ENCODE measurements around the gene SPAG9.
A peak's percentile ranks its signal among the peaks of the same experiment; 100 is the strongest.

The SPAG9 gene

DNA sequence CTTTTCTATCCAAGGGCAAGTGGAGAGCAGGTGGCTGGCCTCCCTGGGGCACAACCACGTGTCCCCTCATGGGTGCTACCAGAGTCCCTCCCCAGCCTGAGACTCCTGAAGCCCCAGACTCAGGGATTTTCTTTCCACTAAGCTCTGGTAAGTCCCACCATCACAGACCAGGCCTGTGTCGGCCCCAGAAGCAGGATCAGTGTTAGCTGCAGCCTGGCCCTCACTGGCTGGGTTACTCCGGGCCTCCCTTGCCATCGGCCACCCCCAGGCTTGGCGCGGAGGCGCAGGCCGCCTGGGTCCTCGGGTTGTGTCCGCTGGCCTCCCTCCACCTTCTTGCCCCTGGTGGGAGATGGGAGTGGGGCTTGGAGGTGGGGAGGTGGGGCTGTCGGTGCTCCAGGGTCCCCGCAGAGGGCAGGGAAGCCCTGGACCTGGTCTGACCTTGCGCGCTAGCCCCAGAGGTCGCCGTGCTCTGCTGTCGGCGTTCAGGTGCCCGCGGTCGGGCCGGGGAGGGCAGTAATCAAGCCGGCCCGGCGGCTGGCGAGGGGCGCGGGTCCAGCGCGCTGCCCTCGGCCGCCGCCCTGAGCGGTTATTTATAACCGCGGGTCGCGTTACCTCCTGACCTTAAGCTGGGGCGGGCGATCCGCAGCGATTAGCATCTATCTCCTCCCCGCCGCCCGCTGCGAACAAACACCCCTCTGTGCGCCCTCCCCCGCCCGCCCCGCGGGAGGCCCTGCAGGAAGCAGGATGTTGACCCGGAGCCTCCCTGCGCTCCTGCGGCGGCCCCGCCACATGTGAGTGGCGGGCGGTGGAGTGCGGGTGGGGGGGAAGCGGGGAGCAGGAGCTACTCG lies 176.4 kb downstream of the SPAG9 start (continued):
- TF ChIP-seq, protein P1, sequence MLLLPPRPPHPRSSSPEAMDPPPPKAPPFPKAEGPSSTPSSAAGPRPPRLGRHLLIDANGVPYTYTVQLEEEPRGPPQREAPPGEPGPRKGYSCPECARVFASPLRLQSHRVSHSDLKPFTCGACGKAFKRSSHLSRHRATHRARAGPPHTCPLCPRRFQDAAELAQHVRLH (tag by site-specific recombination; IDR thresholded peaks at IDR 0.05) = no peak
- TF ChIP-seq ZNF221 (tag by site-specific recombination; IDR thresholded peaks at IDR 0.05; ENCODE audit: borderline replicate concordance) (no peak), ZSCAN23 (tag by site-specific recombination; IDR thresholded peaks at IDR 0.05) (no peak), KLF7 (tag by site-specific recombination; IDR thresholded peaks at IDR 0.05; ENCODE audit: borderline replicate concordance) (no peak; the same call in 1 of the 2 replicates), ZBTB8A (tag by site-specific recombination; IDR thresholded peaks at IDR 0.05) (peak; percentile 58), ZBTB7A (tag by site-specific recombination; IDR thresholded peaks at IDR 0.05; ENCODE audit: low read depth) (no peak; the same call in 1 of the 2 replicates), ZNF175 (tag by site-specific recombination; IDR thresholded peaks at IDR 0.05) (no peak), ZNF548 (tag by site-specific recombination; IDR thresholded peaks at IDR 0.05) (no peak), ZNF747 (tag by site-specific recombination; IDR thresholded peaks at IDR 0.05) (no peak), ZNF24 (tag by site-specific recombination; IDR thresholded peaks at IDR 0.05) (no peak), ZBTB48 (tag by site-specific recombination; IDR thresholded peaks at IDR 0.05) (no peak), ZNF654 (tag by site-specific recombination; IDR thresholded peaks at IDR 0.05; ENCODE audit: low read depth) (no peak), HOXA7 (CRISPR knock-in tag; IDR thresholded peaks at IDR 0.05; ENCODE audit: borderline replicate concordance) (no peak), ZBTB20 (tag by site-specific recombination; IDR thresholded peaks at IDR 0.05) (peak; percentile 46), ZNF433 (tag by site-specific recombination; IDR thresholded peaks at IDR 0.05; ENCODE audit: low read depth) (no peak), ZNF184 (tag by site-specific recombination; IDR thresholded peaks at IDR 0.05) (no peak), ZXDB (tag by site-specific recombination; IDR thresholded peaks at IDR 0.05) (peak; percentile 69), OVOL3 (tag by site-specific recombination; IDR thresholded peaks at IDR 0.05) (no peak), ZNF19 (tag by site-specific recombination; IDR thresholded peaks at IDR 0.05; ENCODE audit: low read depth) (no peak), YY1 (tag by site-specific recombination; IDR thresholded peaks at IDR 0.05) (no peak), ZNF776 (tag by site-specific recombination; IDR thresholded peaks at IDR 0.05; ENCODE audit: borderline replicate concordance) (no peak), ZNF37A (tag by site-specific recombination; IDR thresholded peaks at IDR 0.05) (no peak)
- TF ChIP-seq, protein P2, sequence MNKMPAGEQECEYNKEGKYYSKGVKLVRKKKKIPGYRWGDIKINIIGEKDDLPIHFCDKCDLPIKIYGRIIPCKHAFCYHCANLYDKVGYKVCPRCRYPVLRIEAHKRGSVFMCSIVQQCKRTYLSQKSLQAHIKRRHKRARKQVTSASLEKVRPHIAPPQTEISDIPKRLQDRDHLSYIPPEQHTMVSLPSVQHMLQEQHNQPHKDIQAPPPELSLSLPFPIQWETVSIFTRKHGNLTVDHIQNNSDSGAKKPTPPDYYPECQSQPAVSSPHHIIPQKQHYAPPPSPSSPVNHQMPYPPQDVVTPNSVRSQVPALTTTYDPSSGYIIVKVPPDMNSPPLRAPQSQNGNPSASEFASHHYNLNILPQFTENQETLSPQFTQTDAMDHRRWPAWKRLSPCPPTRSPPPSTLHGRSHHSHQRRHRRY (tag by site-specific recombination; IDR thresholded peaks at IDR 0.05) = no peak
- TF ChIP-seq, protein P3, sequence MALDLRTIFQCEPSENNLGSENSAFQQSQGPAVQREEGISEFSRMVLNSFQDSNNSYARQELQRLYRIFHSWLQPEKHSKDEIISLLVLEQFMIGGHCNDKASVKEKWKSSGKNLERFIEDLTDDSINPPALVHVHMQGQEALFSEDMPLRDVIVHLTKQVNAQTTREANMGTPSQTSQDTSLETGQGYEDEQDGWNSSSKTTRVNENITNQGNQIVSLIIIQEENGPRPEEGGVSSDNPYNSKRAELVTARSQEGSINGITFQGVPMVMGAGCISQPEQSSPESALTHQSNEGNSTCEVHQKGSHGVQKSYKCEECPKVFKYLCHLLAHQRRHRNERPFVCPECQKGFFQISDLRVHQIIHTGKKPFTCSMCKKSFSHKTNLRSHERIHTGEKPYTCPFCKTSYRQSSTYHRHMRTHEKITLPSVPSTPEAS (tag by site-specific recombination; IDR thresholded peaks at IDR 0.05) = no peak
- TF ChIP-seq, protein P4, sequence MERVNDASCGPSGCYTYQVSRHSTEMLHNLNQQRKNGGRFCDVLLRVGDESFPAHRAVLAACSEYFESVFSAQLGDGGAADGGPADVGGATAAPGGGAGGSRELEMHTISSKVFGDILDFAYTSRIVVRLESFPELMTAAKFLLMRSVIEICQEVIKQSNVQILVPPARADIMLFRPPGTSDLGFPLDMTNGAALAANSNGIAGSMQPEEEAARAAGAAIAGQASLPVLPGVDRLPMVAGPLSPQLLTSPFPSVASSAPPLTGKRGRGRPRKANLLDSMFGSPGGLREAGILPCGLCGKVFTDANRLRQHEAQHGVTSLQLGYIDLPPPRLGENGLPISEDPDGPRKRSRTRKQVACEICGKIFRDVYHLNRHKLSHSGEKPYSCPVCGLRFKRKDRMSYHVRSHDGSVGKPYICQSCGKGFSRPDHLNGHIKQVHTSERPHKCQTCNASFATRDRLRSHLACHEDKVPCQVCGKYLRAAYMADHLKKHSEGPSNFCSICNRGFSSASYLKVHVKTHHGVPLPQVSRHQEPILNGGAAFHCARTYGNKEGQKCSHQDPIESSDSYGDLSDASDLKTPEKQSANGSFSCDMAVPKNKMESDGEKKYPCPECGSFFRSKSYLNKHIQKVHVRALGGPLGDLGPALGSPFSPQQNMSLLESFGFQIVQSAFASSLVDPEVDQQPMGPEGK (tag by site-specific recombination; IDR thresholded peaks at IDR 0.05) = peak; percentile 63
- TF ChIP-seq, protein P5, sequence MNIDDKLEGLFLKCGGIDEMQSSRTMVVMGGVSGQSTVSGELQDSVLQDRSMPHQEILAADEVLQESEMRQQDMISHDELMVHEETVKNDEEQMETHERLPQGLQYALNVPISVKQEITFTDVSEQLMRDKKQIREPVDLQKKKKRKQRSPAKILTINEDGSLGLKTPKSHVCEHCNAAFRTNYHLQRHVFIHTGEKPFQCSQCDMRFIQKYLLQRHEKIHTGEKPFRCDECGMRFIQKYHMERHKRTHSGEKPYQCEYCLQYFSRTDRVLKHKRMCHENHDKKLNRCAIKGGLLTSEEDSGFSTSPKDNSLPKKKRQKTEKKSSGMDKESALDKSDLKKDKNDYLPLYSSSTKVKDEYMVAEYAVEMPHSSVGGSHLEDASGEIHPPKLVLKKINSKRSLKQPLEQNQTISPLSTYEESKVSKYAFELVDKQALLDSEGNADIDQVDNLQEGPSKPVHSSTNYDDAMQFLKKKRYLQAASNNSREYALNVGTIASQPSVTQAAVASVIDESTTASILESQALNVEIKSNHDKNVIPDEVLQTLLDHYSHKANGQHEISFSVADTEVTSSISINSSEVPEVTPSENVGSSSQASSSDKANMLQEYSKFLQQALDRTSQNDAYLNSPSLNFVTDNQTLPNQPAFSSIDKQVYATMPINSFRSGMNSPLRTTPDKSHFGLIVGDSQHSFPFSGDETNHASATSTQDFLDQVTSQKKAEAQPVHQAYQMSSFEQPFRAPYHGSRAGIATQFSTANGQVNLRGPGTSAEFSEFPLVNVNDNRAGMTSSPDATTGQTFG (tag by site-specific recombination; IDR thresholded peaks at IDR 0.05; ENCODE audit: borderline replicate concordance) = no peak
- TF ChIP-seq, protein P6, sequence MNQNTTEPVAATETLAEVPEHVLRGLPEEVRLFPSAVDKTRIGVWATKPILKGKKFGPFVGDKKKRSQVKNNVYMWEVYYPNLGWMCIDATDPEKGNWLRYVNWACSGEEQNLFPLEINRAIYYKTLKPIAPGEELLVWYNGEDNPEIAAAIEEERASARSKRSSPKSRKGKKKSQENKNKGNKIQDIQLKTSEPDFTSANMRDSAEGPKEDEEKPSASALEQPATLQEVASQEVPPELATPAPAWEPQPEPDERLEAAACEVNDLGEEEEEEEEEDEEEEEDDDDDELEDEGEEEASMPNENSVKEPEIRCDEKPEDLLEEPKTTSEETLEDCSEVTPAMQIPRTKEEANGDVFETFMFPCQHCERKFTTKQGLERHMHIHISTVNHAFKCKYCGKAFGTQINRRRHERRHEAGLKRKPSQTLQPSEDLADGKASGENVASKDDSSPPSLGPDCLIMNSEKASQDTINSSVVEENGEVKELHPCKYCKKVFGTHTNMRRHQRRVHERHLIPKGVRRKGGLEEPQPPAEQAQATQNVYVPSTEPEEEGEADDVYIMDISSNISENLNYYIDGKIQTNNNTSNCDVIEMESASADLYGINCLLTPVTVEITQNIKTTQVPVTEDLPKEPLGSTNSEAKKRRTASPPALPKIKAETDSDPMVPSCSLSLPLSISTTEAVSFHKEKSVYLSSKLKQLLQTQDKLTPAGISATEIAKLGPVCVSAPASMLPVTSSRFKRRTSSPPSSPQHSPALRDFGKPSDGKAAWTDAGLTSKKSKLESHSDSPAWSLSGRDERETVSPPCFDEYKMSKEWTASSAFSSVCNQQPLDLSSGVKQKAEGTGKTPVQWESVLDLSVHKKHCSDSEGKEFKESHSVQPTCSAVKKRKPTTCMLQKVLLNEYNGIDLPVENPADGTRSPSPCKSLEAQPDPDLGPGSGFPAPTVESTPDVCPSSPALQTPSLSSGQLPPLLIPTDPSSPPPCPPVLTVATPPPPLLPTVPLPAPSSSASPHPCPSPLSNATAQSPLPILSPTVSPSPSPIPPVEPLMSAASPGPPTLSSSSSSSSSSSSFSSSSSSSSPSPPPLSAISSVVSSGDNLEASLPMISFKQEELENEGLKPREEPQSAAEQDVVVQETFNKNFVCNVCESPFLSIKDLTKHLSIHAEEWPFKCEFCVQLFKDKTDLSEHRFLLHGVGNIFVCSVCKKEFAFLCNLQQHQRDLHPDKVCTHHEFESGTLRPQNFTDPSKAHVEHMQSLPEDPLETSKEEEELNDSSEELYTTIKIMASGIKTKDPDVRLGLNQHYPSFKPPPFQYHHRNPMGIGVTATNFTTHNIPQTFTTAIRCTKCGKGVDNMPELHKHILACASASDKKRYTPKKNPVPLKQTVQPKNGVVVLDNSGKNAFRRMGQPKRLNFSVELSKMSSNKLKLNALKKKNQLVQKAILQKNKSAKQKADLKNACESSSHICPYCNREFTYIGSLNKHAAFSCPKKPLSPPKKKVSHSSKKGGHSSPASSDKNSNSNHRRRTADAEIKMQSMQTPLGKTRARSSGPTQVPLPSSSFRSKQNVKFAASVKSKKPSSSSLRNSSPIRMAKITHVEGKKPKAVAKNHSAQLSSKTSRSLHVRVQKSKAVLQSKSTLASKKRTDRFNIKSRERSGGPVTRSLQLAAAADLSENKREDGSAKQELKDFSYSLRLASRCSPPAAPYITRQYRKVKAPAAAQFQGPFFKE (tag by site-specific recombination; IDR thresholded peaks at IDR 0.05; ENCODE audit: borderline replicate concordance) = no peak; the same call in 1 of the 2 replicates
